ENCODE measurements around the gene POLR3B.

POLR3B gene

GRCh38 chr12:106389151-106389550 is 31.6 kb downstream of the POLR3B start:
- FAIRE-seq (no peak), DNase-seq (ENCODE audit: extremely low spot score, insufficient read length, low read depth) (no peak)

GRCh38 chr12:106392759-106393158 is 35.2 kb downstream of the POLR3B start:
- no peak for DNase-seq (ENCODE audit: extremely low spot score, insufficient read length, low read depth)
- FAIRE-seq = no peak

GRCh38 chr12:106409878-106410277 is 52.3 kb downstream of the POLR3B start:
- no peak for FAIRE-seq
- no peak for DNase-seq (ENCODE audit: extremely low spot score, insufficient read length, low read depth)

GRCh38 chr12:106412563-106412962 is 55.0 kb downstream of the POLR3B start:
- DNase-seq (ENCODE audit: extremely low spot score, insufficient read length, low read depth) (no peak), FAIRE-seq (no peak)

- no peak for DNase-seq (ENCODE audit: extremely low spot score, insufficient read length, low read depth)
- no peak for FAIRE-seq
These were observed 57.6 kb downstream of the POLR3B start for GRCh38 chr12:106415134-106415533.

- DNase-seq (ENCODE audit: extremely low spot score, insufficient read length, low read depth) (no peak), FAIRE-seq (no peak)
These were observed 58.7 kb downstream of the POLR3B start for GRCh38 chr12:106416273-106416672.

GRCh38 chr12:106417926-106418910 is 60.7 kb downstream of the POLR3B start:
- no peak for DNase-seq (ENCODE audit: extremely low spot score, insufficient read length, low read depth)
- FAIRE-seq = no peak

- FAIRE-seq (no peak), DNase-seq (ENCODE audit: extremely low spot score, insufficient read length, low read depth) (no peak)
These were observed 61.4 kb downstream of the POLR3B start for GRCh38 chr12:106418970-106419369.

GRCh38 chr12:106423291-106423690 is 65.7 kb downstream of the POLR3B start:
- DNase-seq (ENCODE audit: extremely low spot score, insufficient read length, low read depth) = no peak
- no peak for FAIRE-seq

GRCh38 chr12:106425061-106425702 is 67.6 kb downstream of the POLR3B start:
- DNase-seq (ENCODE audit: extremely low spot score, insufficient read length, low read depth) = no peak
- no peak for FAIRE-seq

- no peak for DNase-seq (ENCODE audit: extremely low spot score, insufficient read length, low read depth)
- FAIRE-seq = no peak
These were observed 70.4 kb downstream of the POLR3B start for GRCh38 chr12:106427917-106428316.

GRCh38 chr12:106428384-106428783 is 70.8 kb downstream of the POLR3B start:
- DNase-seq (ENCODE audit: extremely low spot score, insufficient read length, low read depth) = no peak
- no peak for FAIRE-seq

GRCh38 chr12:106429043-106429552 is 71.5 kb downstream of the POLR3B start:
- FAIRE-seq (no peak), DNase-seq (ENCODE audit: extremely low spot score, insufficient read length, low read depth) (no peak)

GRCh38 chr12:106429636-106430035 is 72.1 kb downstream of the POLR3B start:
- FAIRE-seq = no peak
- no peak for DNase-seq (ENCODE audit: extremely low spot score, insufficient read length, low read depth)

- FAIRE-seq (no peak), DNase-seq (ENCODE audit: extremely low spot score, insufficient read length, low read depth) (no peak)
These were observed 74.4 kb downstream of the POLR3B start for GRCh38 chr12:106431839-106432411.

GRCh38 chr12:106433055-106433454 is 75.5 kb downstream of the POLR3B start:
- no peak for FAIRE-seq

GRCh38 chr12:106434526-106434925 is 77.0 kb downstream of the POLR3B start:
- FAIRE-seq (no peak), DNase-seq (ENCODE audit: extremely low spot score, insufficient read length, low read depth) (no peak)

More at GRCh38 chr12:106433055-106433454, 75.5 kb downstream of the POLR3B start:
- DNase-seq (ENCODE audit: extremely low spot score, insufficient read length, low read depth) = no peak

- DNase-seq (ENCODE audit: extremely low spot score, insufficient read length, low read depth) = no peak
- no peak for FAIRE-seq
These were observed 78.6 kb downstream of the POLR3B start for GRCh38 chr12:106436164-106436563.

- FAIRE-seq = no peak
- DNase-seq (ENCODE audit: extremely low spot score, insufficient read length, low read depth) = no peak
These were observed 85.0 kb downstream of the POLR3B start for GRCh38 chr12:106442575-106442974.

GRCh38 chr12:106445053-106445452 is 87.5 kb downstream of the POLR3B start:
- DNase-seq (ENCODE audit: extremely low spot score, insufficient read length, low read depth) (no peak), FAIRE-seq (no peak)

- no peak for FAIRE-seq
- DNase-seq (ENCODE audit: extremely low spot score, insufficient read length, low read depth) = no peak
These were observed 88.4 kb downstream of the POLR3B start for GRCh38 chr12:106445959-106446358.
